Hepatocyte (in vitro differentiated cells): ENCODE data around the gene ITGA7. TPM values are rescaled to one million over a fixed set of nuclear protein-coding genes. Genes with fewer than 3 reads are reported as not detected.

Experiments
- DNase-seq: peaks from one replicate; pipeline ENCODE4 v3.0.0-alpha.2; 2016; ENCODE audit warnings: low spot score
- H2AFZ ChIP-seq: fragments of 200-600 bp; sonication (generic); 2 replicates; pipeline ENCODE4 v1.6.0; 2016; ENCODE audit warnings: antibody characterized with exemption, mild to moderate bottlenecking
- H3K27ac ChIP-seq: fragments of 200-600 bp; sonication (generic); 2 replicates; pipeline ENCODE4 v1.5.1; 2016; ENCODE audit warnings: mild to moderate bottlenecking
- H3K27me3 ChIP-seq: fragments of 200-600 bp; sonication (generic); 2 replicates; pipeline ENCODE4 v1.6.1; 2016
- H3K36me3 ChIP-seq: fragments of 200-600 bp; sonication (generic); replicated peaks from 2 replicates; pipeline ENCODE4 v1.5.1; 2016; ENCODE audit warnings: low read depth; ENCODE audit not compliant: insufficient read depth
- H3K4me1 ChIP-seq: fragments of 200-600 bp; sonication (generic); 2 replicates; pipeline ENCODE4 v1.5.1; 2016; ENCODE audit warnings: mild to moderate bottlenecking, moderate library complexity; ENCODE audit not compliant: insufficient read depth
- H3K4me2 ChIP-seq: fragments of 200-600 bp; sonication (generic); 2 replicates; pipeline ENCODE4 v1.6.0; 2016
- H3K4me3 ChIP-seq: fragments of 200-600 bp; sonication (generic); 2 replicates; pipeline ENCODE4 v1.5.1; 2016; ENCODE audit warnings: mild to moderate bottlenecking
- H3K79me2 ChIP-seq: fragments of 200-600 bp; sonication (generic); 2 replicates; pipeline ENCODE4 v1.6.0; 2017; ENCODE audit warnings: mild to moderate bottlenecking
- H3K9me2 ChIP-seq: fragments of 200-600 bp; sonication (generic); replicated peaks from 2 replicates; pipeline ENCODE4 v1.6.0; 2017; ENCODE audit warnings: mild to moderate bottlenecking; ENCODE audit not compliant: insufficient read depth
- H3K9me3 ChIP-seq: fragments of 200-600 bp; sonication (generic); 2 replicates; pipeline ENCODE4 v1.5.1; 2016; ENCODE audit warnings: low read depth, mild to moderate bottlenecking
- H4K20me1 ChIP-seq: fragments of 200-600 bp; sonication (generic); 2 replicates; pipeline ENCODE4 v1.6.0; 2016; ENCODE audit warnings: mild to moderate bottlenecking; ENCODE audit not compliant: insufficient read depth, poor library complexity, severe bottlenecking
- CTCF ChIP-seq: fragments of 200-600 bp; sonication (generic); IDR thresholded peaks from 2 replicates; pipeline ENCODE4 v1.5.1; 2016; ENCODE audit warnings: antibody characterized with exemption, mild to moderate bottlenecking; ENCODE audit not compliant: poor library complexity
- EZH2 ChIP-seq: fragments of 200-600 bp; sonication (generic); IDR thresholded peaks from 2 replicates; pipeline ENCODE4 v1.6.1; 2016; ENCODE audit warnings: antibody characterized with exemption, mild to moderate bottlenecking, borderline replicate concordance
- EZH2phosphoT487 ChIP-seq: fragments of 200-600 bp; sonication (generic); IDR thresholded peaks from one replicate; pipeline ENCODE4 v1.6.1; 2018; ENCODE audit warnings: antibody characterized with exemption, mild to moderate bottlenecking, low read depth, moderate library complexity; ENCODE audit not compliant: unreplicated experiment, severe bottlenecking
- WGBS: methylation state at CpG from one replicate; pipeline ENCODE4 v1.1.6; 2016; ENCODE audit warnings: low lambda C conversion rate; ENCODE audit errors: missing lambda C conversion rate; 5-methylcytosine and 5-hydroxymethylcytosine counted together
- polyA plus RNA-seq: library from polyadenylated mRNA; unstranded; fragments of >200 nt; fragmentation: Nextera tagmentation; extraction: Ambion mirVana; gene quantifications from 2 replicates; pipeline ENCODE4 v1.2.1, GENCODE V29; 2016
- total RNA-seq: library from RNA; depleted of rRNA; stranded (reverse); fragments of >200 nt; gene quantifications from 2 replicates; pipeline ENCODE4 v1.2.3, GENCODE V29; 2014

Gene ITGA7
- total and polyA plus RNA-seq, 2 experiments from 2014 or later: 15.2 to 22.8 TPM

- no peak for TF ChIP-seq CTCF
- TF ChIP-seq EZH2: no peak
- no peak for TF ChIP-seq EZH2phosphoT487
- no peaks in the 10 kb centered on the region for H3K36me3 ChIP-seq
- peaks cover 7% of the 10 kb centered on the region for H3K27me3 ChIP-seq
- no peaks in the 10 kb centered on the region for H4K20me1 ChIP-seq
- H3K79me2 ChIP-seq: peaks cover 28% of the 10 kb centered on the region
- no peaks in the 10 kb centered on the region for H3K9me3 ChIP-seq
- H3K27ac ChIP-seq: peak overlapping the region; percentile 96
- H3K4me1 ChIP-seq: peaks cover 25% of the 10 kb centered on the region
- no peak for DNase-seq
- H3K4me3 ChIP-seq: peak overlapping the region; percentile 76
- H2AFZ ChIP-seq: peak overlapping the region; percentile 95
- H3K9me2 ChIP-seq: no peaks in the 10 kb centered on the region
- WGBS: 82% methylated on average over 7 of the region's 7 CpGs
- H3K4me2 ChIP-seq: peak overlapping the region; percentile 90
Observed at GRCh38 chr12:55715169-55715764, 7.6 kb upstream of the ITGA7 start.

GRCh38 chr12:55713721-55714120 is 6.0 kb upstream of the ITGA7 start:
- no peaks in the 10 kb centered on the region for H4K20me1 ChIP-seq
- H3K27me3 ChIP-seq: peaks cover 23% of the 10 kb centered on the region
- no peak overlapping the region for H3K4me2 ChIP-seq
- no peaks in the 10 kb centered on the region for H3K9me3 ChIP-seq
- H2AFZ ChIP-seq: no peak overlapping the region
- H3K27ac ChIP-seq: no peak overlapping the region
- H3K4me3 ChIP-seq: no peak overlapping the region
- no peaks in the 10 kb centered on the region for H3K9me2 ChIP-seq
- H3K79me2 ChIP-seq: peaks cover 26% of the 10 kb centered on the region
- no peaks in the 10 kb centered on the region for H3K36me3 ChIP-seq
- WGBS: 81% methylated on average over 2 of the region's 2 CpGs
- H3K4me1 ChIP-seq: peaks cover 14% of the 10 kb centered on the region
- DNase-seq: no peak
- TF ChIP-seq CTCF (no peak), EZH2 (no peak), EZH2phosphoT487 (no peak)

GRCh38 chr12:55712700-55713415 is 5.2 kb upstream of the ITGA7 start:
- H3K4me3 ChIP-seq: no peak overlapping the region
- H3K27me3 ChIP-seq: peaks cover 30% of the 10 kb centered on the region
- no peak overlapping the region for H3K4me2 ChIP-seq
- 83% methylated on average over 1 of the region's 1 CpG for WGBS
- H2AFZ ChIP-seq: no peak overlapping the region
- peaks cover 14% of the 10 kb centered on the region for H3K4me1 ChIP-seq
- no peak for DNase-seq
- H3K36me3 ChIP-seq: no peaks in the 10 kb centered on the region
- H3K79me2 ChIP-seq: peaks cover 17% of the 10 kb centered on the region
- H3K9me2 ChIP-seq: no peaks in the 10 kb centered on the region
- H4K20me1 ChIP-seq: no peaks in the 10 kb centered on the region
- TF ChIP-seq EZH2phosphoT487 (no peak), EZH2 (no peak), CTCF (no peak)
- H3K9me3 ChIP-seq: no peaks in the 10 kb centered on the region
- no peak overlapping the region for H3K27ac ChIP-seq
